ENCODE data around the gene PLAC8.

GRCh38 chr4:83139514-83140156 lies 25.1 kb upstream of the PLAC8 start:
- TF ChIP-seq CTCF (conservative IDR thresholded peaks at IDR 0.05; ENCODE audit: low read length) = no peak
- TF ChIP-seq EZH2phosphoT487 (IDR thresholded peaks at IDR 0.05; ENCODE audit: borderline replicate concordance, low read depth, low read length) = no peak

Measured in OCI-LY7 (cell line).